ENCODE measurements around the gene HGF.
A peak's percentile ranks its signal among the peaks of the same experiment; 100 is the strongest.
"Not testable (repeated sequence)": the region's sequence is repeated elsewhere in the genome, so short reads cannot be mapped to it uniquely, and the experiment has no call there.

HGF gene

GRCh38 chr7:81769891-81770727 lies at the start of gene HGF:
Gene HGF, minus strand, starts transcription at chr7:81770047. Its CDS starts 76 bp downstream, at chr7:81769971.
- peak; percentile 82 for DNase-seq

GRCh38 chr7:81816312-81816711 lies 46.5 kb upstream of the HGF start:
- DNase-seq = no peak

- DNase-seq = not testable (repeated sequence)
Observed at GRCh38 chr7:81812866-81813476, 43.1 kb upstream of the HGF start.

- no peak for DNase-seq
Observed at GRCh38 chr7:81811956-81812865, 42.4 kb upstream of the HGF start.

GRCh38 chr7:81810476-81811155 lies 40.8 kb upstream of the HGF start:
- DNase-seq = no peak

GRCh38 chr7:81808310-81808709 lies 38.5 kb upstream of the HGF start:
- DNase-seq = not testable (repeated sequence)

GRCh38 chr7:81803267-81803666 lies 33.4 kb upstream of the HGF start:
- DNase-seq = no peak

GRCh38 chr7:81802251-81802650 lies 32.4 kb upstream of the HGF start:
- DNase-seq = no peak

- DNase-seq = no peak
Observed at GRCh38 chr7:81801532-81801931, 31.7 kb upstream of the HGF start.

- no peak for DNase-seq
Observed at GRCh38 chr7:81791568-81792518, 22.0 kb upstream of the HGF start.

GRCh38 chr7:81790686-81791085 lies 20.8 kb upstream of the HGF start:
- DNase-seq = no peak

- no peak for DNase-seq
Observed at GRCh38 chr7:81790120-81790500, 20.3 kb upstream of the HGF start.

- DNase-seq = no peak
Observed at GRCh38 chr7:81789406-81790119, 19.7 kb upstream of the HGF start.

- DNase-seq = no peak
Observed at GRCh38 chr7:81788246-81788645, 18.4 kb upstream of the HGF start.

GRCh38 chr7:81783818-81784217 lies 14.0 kb upstream of the HGF start:
- DNase-seq = no peak

- no peak for DNase-seq
Observed at GRCh38 chr7:81780914-81781693, 11.3 kb upstream of the HGF start.

GRCh38 chr7:81779706-81780105 lies 9.9 kb upstream of the HGF start:
- no peak for DNase-seq

- DNase-seq = no peak
Observed at GRCh38 chr7:81777697-81778096, 7.8 kb upstream of the HGF start.

- DNase-seq = no peak
Observed at GRCh38 chr7:81776948-81777630, 7.2 kb upstream of the HGF start.

Measured in HCEC 1CT (cell line).